K562 (cell line): ENCODE results near the gene BEST2. TPM values are rescaled to one million over a fixed set of nuclear protein-coding genes. Genes with fewer than 3 reads are reported as not detected.
A peak's percentile ranks its signal among the peaks of the same experiment; 100 is the strongest.

Experiments
- BCOR ChIP-seq: fragments of 450-650 bp; IDR thresholded peaks from 2 replicates; pipeline ENCODE4 v1.6.1; 2016
- CHD2 ChIP-seq: IDR thresholded peaks from 2 replicates; pipeline ENCODE4 v1.6.1; 2011; ENCODE audit warnings: low read depth, low read length
- MEF2A ChIP-seq: IDR thresholded peaks from 2 replicates; pipeline ENCODE4 v1.6.1; 2011; ENCODE audit warnings: low read depth, mild to moderate bottlenecking, low read length, moderate library complexity; ENCODE audit not compliant: control insufficient read depth
- RBM25 ChIP-seq: fragments of 200-400 bp; formaldehyde crosslinking; IDR thresholded peaks from 2 replicates; pipeline ENCODE4 v1.6.1; 2018; ENCODE audit warnings: low read length, low read depth, moderate library complexity; ENCODE audit not compliant: severe bottlenecking
- TAF1 ChIP-seq: IDR thresholded peaks from 2 replicates; pipeline ENCODE4 v1.6.1; 2011; ENCODE audit warnings: mild to moderate bottlenecking, low read length, moderate library complexity; ENCODE audit not compliant: insufficient read depth, control insufficient read depth, severe bottlenecking; ENCODE audit errors: extremely low read depth
- polyA plus RNA-seq, 8 experiments: library from polyadenylated mRNA; depleted of rRNA in 4 of 8; stranded (reverse) in 5 of 8; unstranded in 3 of 8; fragments of >200 nt; fragmentation: Nextera tagmentation in 2 of 8; fragmentation: Illumina TruSeq in 1 of 8; extraction: Ambion mirVana in 2 of 8; extraction: Trizol in 1 of 8; gene quantifications; 2 replicates each; pipeline versions ENCODE4 v1.2.1 to v1.2.3, GENCODE V29; 2011 to 2014; ENCODE audit warnings: inconsistent platforms in 1 of 8, missing spikeins in 1 of 8
- total RNA-seq, 7 experiments: library from RNA; depleted of rRNA in 6 of 7; stranded (reverse); fragments of >200 nt in 6 of 7; fragmentation: Illumina TruSeq in 2 of 7; extraction: Trizol in 2 of 7; gene quantifications; 2 replicates each; pipeline versions ENCODE4 v1.2.1 to v1.2.3, GENCODE V29; 2011 to 2021; ENCODE audit warnings: low replicate concordance in 1 of 7
- TF ChIP-seq, protein P1 (sequence below): sonication (generic); formaldehyde crosslinking; IDR thresholded peaks from 2 replicates; pipeline ENCODE4 v1.8.0; 2022; ENCODE audit warnings: mild to moderate bottlenecking, missing genetic modification reagents
- TF ChIP-seq, protein P2 (sequence below), 2 experiments: fragments of 450-650 bp; formaldehyde crosslinking in 1 of 2; IDR thresholded peaks; 2 replicates each; pipeline versions ENCODE4 v1.4.0 to v1.6.1; 2014 to 2020; ENCODE audit warnings: mild to moderate bottlenecking in 2 of 2, borderline replicate concordance in 1 of 2, low read depth in 1 of 2

BEST2 gene
- total and polyA plus RNA-seq, 9 of the 15 experiments (the other 6 are each of a cell fraction or from before 2014, with no cell fraction given) = not detected

DNA sequence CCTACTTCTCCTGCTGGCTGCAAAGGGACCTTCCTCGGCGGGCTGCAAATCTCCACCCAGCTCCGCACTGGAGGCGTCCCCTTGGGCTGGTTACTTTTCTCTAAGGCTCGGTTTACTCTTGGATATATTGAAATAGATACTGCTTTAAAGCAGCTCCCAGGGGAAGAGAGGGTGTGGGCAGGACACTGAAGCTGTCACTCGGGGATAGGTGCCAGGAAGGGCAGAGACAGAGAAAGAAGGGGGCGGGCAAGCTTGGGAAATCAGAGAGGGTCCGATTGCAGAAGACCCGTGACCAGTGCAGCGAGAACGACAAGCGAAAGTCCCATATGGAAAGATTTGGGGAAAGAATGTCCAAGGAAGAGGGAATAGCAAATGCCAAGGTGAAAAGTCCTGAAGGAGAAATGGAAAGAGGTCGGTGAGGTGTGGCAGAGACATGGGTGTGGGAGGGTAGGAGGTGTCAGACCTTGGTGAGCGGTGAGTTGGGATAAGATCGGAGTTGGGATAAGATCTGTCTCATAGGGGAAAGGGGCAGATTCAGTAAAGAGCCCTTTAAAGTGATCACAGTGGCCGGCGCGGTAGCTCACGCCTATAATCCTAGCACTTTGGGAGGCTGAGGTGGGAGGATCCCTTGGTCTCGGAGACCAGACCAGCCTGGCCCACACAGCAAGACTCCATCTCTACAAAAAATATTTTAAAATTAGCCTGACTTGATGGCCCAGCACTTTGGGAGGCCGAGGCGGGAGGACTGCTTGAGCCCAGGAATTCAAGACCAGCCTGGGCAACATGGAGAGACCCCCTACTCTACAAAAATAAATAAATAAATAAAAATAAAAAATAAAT is 50.9 kb downstream of the BEST2 start (continued):
- TF ChIP-seq, protein P1, sequence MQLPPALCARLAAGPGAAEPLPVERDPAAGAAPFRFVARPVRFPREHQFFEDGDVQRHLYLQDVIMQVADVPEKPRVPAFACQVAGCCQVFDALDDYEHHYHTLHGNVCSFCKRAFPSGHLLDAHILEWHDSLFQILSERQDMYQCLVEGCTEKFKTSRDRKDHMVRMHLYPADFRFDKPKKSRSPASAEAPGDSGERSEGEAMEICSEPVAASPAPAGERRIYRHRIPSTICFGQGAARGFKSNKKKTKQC = no peak
- TF ChIP-seq TAF1 = no peak
- TF ChIP-seq, protein P2, sequence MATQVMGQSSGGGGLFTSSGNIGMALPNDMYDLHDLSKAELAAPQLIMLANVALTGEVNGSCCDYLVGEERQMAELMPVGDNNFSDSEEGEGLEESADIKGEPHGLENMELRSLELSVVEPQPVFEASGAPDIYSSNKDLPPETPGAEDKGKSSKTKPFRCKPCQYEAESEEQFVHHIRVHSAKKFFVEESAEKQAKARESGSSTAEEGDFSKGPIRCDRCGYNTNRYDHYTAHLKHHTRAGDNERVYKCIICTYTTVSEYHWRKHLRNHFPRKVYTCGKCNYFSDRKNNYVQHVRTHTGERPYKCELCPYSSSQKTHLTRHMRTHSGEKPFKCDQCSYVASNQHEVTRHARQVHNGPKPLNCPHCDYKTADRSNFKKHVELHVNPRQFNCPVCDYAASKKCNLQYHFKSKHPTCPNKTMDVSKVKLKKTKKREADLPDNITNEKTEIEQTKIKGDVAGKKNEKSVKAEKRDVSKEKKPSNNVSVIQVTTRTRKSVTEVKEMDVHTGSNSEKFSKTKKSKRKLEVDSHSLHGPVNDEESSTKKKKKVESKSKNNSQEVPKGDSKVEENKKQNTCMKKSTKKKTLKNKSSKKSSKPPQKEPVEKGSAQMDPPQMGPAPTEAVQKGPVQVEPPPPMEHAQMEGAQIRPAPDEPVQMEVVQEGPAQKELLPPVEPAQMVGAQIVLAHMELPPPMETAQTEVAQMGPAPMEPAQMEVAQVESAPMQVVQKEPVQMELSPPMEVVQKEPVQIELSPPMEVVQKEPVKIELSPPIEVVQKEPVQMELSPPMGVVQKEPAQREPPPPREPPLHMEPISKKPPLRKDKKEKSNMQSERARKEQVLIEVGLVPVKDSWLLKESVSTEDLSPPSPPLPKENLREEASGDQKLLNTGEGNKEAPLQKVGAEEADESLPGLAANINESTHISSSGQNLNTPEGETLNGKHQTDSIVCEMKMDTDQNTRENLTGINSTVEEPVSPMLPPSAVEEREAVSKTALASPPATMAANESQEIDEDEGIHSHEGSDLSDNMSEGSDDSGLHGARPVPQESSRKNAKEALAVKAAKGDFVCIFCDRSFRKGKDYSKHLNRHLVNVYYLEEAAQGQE (IDR thresholded peaks at IDR 0.05; ENCODE audit: borderline replicate concordance) = no peak
- TF ChIP-seq, protein P2 (CRISPR knock-in tag; IDR thresholded peaks at IDR 0.05; ENCODE audit: low read depth) = no peak
- no peak for TF ChIP-seq CHD2
- no peak for TF ChIP-seq MEF2A
- peak; percentile 60 for TF ChIP-seq RBM25
- TF ChIP-seq BCOR = peak; percentile 78; the same call in 1 of the 2 replicates
